ENCODE data around the gene RTN1.

The RTN1 gene

DNA sequence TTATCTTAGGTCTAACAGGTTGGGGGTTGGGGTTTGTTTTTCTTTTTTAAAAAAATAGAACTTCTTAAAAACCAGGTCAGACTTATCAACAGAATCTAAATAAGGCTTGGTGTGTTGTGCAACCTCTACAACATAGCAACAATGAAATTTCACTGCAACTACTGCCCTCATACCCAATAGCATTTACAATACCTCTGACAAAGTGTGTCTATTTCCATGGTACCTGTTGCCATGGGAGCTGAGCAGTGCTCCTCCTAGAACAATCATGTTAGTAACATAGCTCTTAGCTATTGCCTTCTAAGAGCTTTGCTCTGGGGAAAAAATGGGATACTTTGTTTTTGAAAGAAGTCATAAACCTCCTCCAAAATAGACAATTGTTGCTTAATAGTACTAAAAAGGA lies 190.7 kb downstream of the RTN1 start:
- no peak overlapping the region for H3K27ac ChIP-seq (replicated peaks; ENCODE audit: low read length)
- peak; percentile 41 for DNase-seq (ENCODE audit: low spot score)

GRCh38 chr14:59678352-59678751 lies 192.2 kb downstream of the RTN1 start:
- no peak overlapping the region for H3K23ac ChIP-seq (ENCODE audit: low read depth, low read length, poor library complexity)
- no peak overlapping the region for H2BK15ac ChIP-seq (ENCODE audit: low read length)
- DNase-seq (ENCODE audit: low spot score) = no peak
- no peak overlapping the region for H4K8ac ChIP-seq (ENCODE audit: low read depth, low read length)
- no peak overlapping the region for H3K9ac ChIP-seq (ENCODE audit: low read depth, low read length, poor library complexity)
- H3K4me1 ChIP-seq (ENCODE audit: control insufficient read depth in 2 of 2, insufficient read depth in 1 of 2, low read depth in 1 of 2, low read length in 2 of 2) = peaks cover 3 to 10% of the 10 kb centered on the region in 2 donors
- H3K36me3 ChIP-seq (replicated peaks in 1 of 2; ENCODE audit: control insufficient read depth in 2 of 2, insufficient read depth in 2 of 2, low read length in 2 of 2) = no peaks in the 10 kb centered on the region
- H2BK120ac ChIP-seq (ENCODE audit: low read depth, low read length) = no peak overlapping the region
- H3K27ac ChIP-seq (replicated peaks; ENCODE audit: low read length) = no peak overlapping the region
- H3K4ac ChIP-seq (ENCODE audit: low read length) = no peak overlapping the region
- no peak overlapping the region for H3K4me2 ChIP-seq (ENCODE audit: insufficient read depth, low read length, poor library complexity, severe bottlenecking)
- no peak overlapping the region for H2BK5ac ChIP-seq (ENCODE audit: low read length)
- no peak overlapping the region for H2AK5ac ChIP-seq (ENCODE audit: low read depth, low read length)
- no peaks in the 10 kb centered on the region for H3K27me3 ChIP-seq (ENCODE audit: control insufficient read depth in 3 of 3, insufficient read depth in 3 of 3, low read depth in 1 of 3, low read length in 3 of 3)
- no peak overlapping the region for H3K14ac ChIP-seq (ENCODE audit: low read length)
- no peak overlapping the region for H2AFZ ChIP-seq (ENCODE audit: low read length)
- H2BK12ac ChIP-seq (ENCODE audit: low read length) = no peak overlapping the region
- H4K91ac ChIP-seq (ENCODE audit: low read depth, low read length, poor library complexity) = no peak overlapping the region
- WGBS, 2 donors (ENCODE audit: extremely low coverage in 2 of 2, insufficient read length in 2 of 2, insufficient replicate concordance in 1 of 2) = no CpG with 5 or more reads among the region's 2 CpGs
- H3K9me3 ChIP-seq (replicated peaks in 1 of 2; ENCODE audit: control insufficient read depth in 2 of 2, insufficient read depth in 1 of 2, low read depth in 1 of 2, low read length in 2 of 2) = peaks cover 0 to 2% of the 10 kb centered on the region in 2 donors
- H3K4me3 ChIP-seq (ENCODE audit: low read length in 2 of 2) = no peak overlapping the region
- H3K18ac ChIP-seq (ENCODE audit: low read length) = no peak overlapping the region
- H3K79me1 ChIP-seq (ENCODE audit: low read depth, low read length) = no peaks in the 10 kb centered on the region

More for the DNA sequence above, 190.7 kb downstream of the RTN1 start:
- Histone ChIP-seq H4K8ac (ENCODE audit: low read depth, low read length) (no peak overlapping the region), H3K9me3 (replicated peaks in 1 of 2; ENCODE audit: control insufficient read depth in 2 of 2, insufficient read depth in 1 of 2, low read depth in 1 of 2, low read length in 2 of 2) (no peaks in the 10 kb centered on the region), H4K91ac (ENCODE audit: low read depth, low read length, poor library complexity) (no peak overlapping the region), H3K4ac (ENCODE audit: low read length) (no peak overlapping the region), H3K4me2 (ENCODE audit: insufficient read depth, low read length, poor library complexity, severe bottlenecking) (no peak overlapping the region), H3K36me3 (replicated peaks in 1 of 2; ENCODE audit: control insufficient read depth in 2 of 2, insufficient read depth in 2 of 2, low read length in 2 of 2) (no peaks in the 10 kb centered on the region), H2BK15ac (ENCODE audit: low read length) (no peak overlapping the region), H2AFZ (ENCODE audit: low read length) (no peak overlapping the region), H3K79me1 (ENCODE audit: low read depth, low read length) (no peaks in the 10 kb centered on the region), H2AK5ac (ENCODE audit: low read depth, low read length) (no peak overlapping the region), H2BK5ac (ENCODE audit: low read length) (no peak overlapping the region), H3K23ac (ENCODE audit: low read depth, low read length, poor library complexity) (no peak overlapping the region), H3K14ac (ENCODE audit: low read length) (no peak overlapping the region), H3K18ac (ENCODE audit: low read length) (no peak overlapping the region), H3K9ac (ENCODE audit: low read depth, low read length, poor library complexity) (no peak overlapping the region), H2BK120ac (ENCODE audit: low read depth, low read length) (no peak overlapping the region), H3K27me3 (ENCODE audit: control insufficient read depth in 3 of 3, insufficient read depth in 3 of 3, low read depth in 1 of 3, low read length in 3 of 3) (no peaks in the 10 kb centered on the region), H3K4me3 (ENCODE audit: low read length in 2 of 2) (no peak overlapping the region), H2BK12ac (ENCODE audit: low read length) (no peak overlapping the region), H3K4me1 (ENCODE audit: control insufficient read depth in 2 of 2, insufficient read depth in 1 of 2, low read depth in 1 of 2, low read length in 2 of 2) (peaks cover 3 to 10% of the 10 kb centered on the region in 2 donors)

GRCh38 chr14:59677771-59678231 lies 192.8 kb downstream of the RTN1 start:
- no peak overlapping the region for H2BK15ac ChIP-seq (ENCODE audit: low read length)
- no peak overlapping the region for H3K27ac ChIP-seq (replicated peaks; ENCODE audit: low read length)
- H4K91ac ChIP-seq (ENCODE audit: low read depth, low read length, poor library complexity) = no peak overlapping the region
- H2BK120ac ChIP-seq (ENCODE audit: low read depth, low read length) = no peak overlapping the region
- no peaks in the 10 kb centered on the region for H3K36me3 ChIP-seq (replicated peaks in 1 of 2; ENCODE audit: control insufficient read depth in 2 of 2, insufficient read depth in 2 of 2, low read length in 2 of 2)
- H2BK5ac ChIP-seq (ENCODE audit: low read length) = no peak overlapping the region
- no peak overlapping the region for H2AFZ ChIP-seq (ENCODE audit: low read length)
- peaks cover 0 to 2% of the 10 kb centered on the region in 2 donors for H3K9me3 ChIP-seq (replicated peaks in 1 of 2; ENCODE audit: control insufficient read depth in 2 of 2, insufficient read depth in 1 of 2, low read depth in 1 of 2, low read length in 2 of 2)
- no peak overlapping the region for H3K14ac ChIP-seq (ENCODE audit: low read length)
- no peak overlapping the region for H3K4ac ChIP-seq (ENCODE audit: low read length)
- no peak for DNase-seq (ENCODE audit: low spot score)
- no peak overlapping the region for H3K9ac ChIP-seq (ENCODE audit: low read depth, low read length, poor library complexity)
- no peaks in the 10 kb centered on the region for H3K79me1 ChIP-seq (ENCODE audit: low read depth, low read length)
- no peak overlapping the region for H4K8ac ChIP-seq (ENCODE audit: low read depth, low read length)
- no peak overlapping the region for H3K23ac ChIP-seq (ENCODE audit: low read depth, low read length, poor library complexity)
- no peak overlapping the region for H2BK12ac ChIP-seq (ENCODE audit: low read length)
- H3K4me2 ChIP-seq (ENCODE audit: insufficient read depth, low read length, poor library complexity, severe bottlenecking) = no peak overlapping the region
- no CpG with 5 or more reads among the region's 3 CpGs for WGBS, 2 donors (ENCODE audit: extremely low coverage in 2 of 2, insufficient read length in 2 of 2, insufficient replicate concordance in 1 of 2)
- no peak overlapping the region for H3K4me3 ChIP-seq (ENCODE audit: low read length in 2 of 2)
- no peak overlapping the region for H3K18ac ChIP-seq (ENCODE audit: low read length)
- no peaks in the 10 kb centered on the region for H3K27me3 ChIP-seq (ENCODE audit: control insufficient read depth in 3 of 3, insufficient read depth in 3 of 3, low read depth in 1 of 3, low read length in 3 of 3)
- H3K4me1 ChIP-seq (ENCODE audit: control insufficient read depth in 2 of 2, insufficient read depth in 1 of 2, low read depth in 1 of 2, low read length in 2 of 2) = peaks cover 3 to 10% of the 10 kb centered on the region in 2 donors
- H2AK5ac ChIP-seq (ENCODE audit: low read depth, low read length) = no peak overlapping the region

DNA sequence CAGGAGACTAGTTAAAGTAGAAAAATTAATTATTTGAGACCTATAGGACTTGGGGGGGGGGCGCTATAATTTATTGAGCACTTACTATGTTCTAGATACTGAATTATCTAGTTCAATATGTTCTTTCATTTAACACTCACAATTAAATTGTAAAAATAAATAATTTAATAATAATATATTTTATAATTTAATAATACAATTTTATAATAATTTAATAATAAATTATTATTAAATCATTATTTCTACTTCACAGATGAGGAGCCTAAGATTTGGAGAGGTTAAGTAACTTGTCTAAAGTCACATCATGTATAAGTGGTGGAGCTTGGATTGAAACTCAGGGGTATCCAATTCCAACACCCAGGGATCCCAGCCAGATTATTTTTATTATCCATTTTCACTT lies 195.2 kb downstream of the RTN1 start:
- Histone ChIP-seq H3K9ac (ENCODE audit: low read depth, low read length, poor library complexity) (no peak overlapping the region), H3K36me3 (replicated peaks in 1 of 2; ENCODE audit: control insufficient read depth in 2 of 2, insufficient read depth in 2 of 2, low read length in 2 of 2) (no peaks in the 10 kb centered on the region), H4K8ac (ENCODE audit: low read depth, low read length) (no peak overlapping the region), H3K4me2 (ENCODE audit: insufficient read depth, low read length, poor library complexity, severe bottlenecking) (no peak overlapping the region), H3K27me3 (ENCODE audit: control insufficient read depth in 3 of 3, insufficient read depth in 3 of 3, low read depth in 1 of 3, low read length in 3 of 3) (no peaks in the 10 kb centered on the region), H2BK15ac (ENCODE audit: low read length) (no peak overlapping the region), H3K23ac (ENCODE audit: low read depth, low read length, poor library complexity) (no peak overlapping the region), H2BK120ac (ENCODE audit: low read depth, low read length) (no peak overlapping the region), H3K4me3 (ENCODE audit: low read length in 2 of 2) (no peak overlapping the region), H3K4me1 (ENCODE audit: control insufficient read depth in 2 of 2, insufficient read depth in 1 of 2, low read depth in 1 of 2, low read length in 2 of 2) (peaks cover 5 to 9% of the 10 kb centered on the region in 2 donors), H3K18ac (ENCODE audit: low read length) (no peak overlapping the region), H2AFZ (ENCODE audit: low read length) (no peak overlapping the region), H3K79me1 (ENCODE audit: low read depth, low read length) (no peaks in the 10 kb centered on the region), H3K14ac (ENCODE audit: low read length) (no peak overlapping the region), H2BK12ac (ENCODE audit: low read length) (no peak overlapping the region), H2BK5ac (ENCODE audit: low read length) (no peak overlapping the region), H2AK5ac (ENCODE audit: low read depth, low read length) (no peak overlapping the region), H3K4ac (ENCODE audit: low read length) (no peak overlapping the region), H3K9me3 (replicated peaks in 1 of 2; ENCODE audit: control insufficient read depth in 2 of 2, insufficient read depth in 1 of 2, low read depth in 1 of 2, low read length in 2 of 2) (peaks cover 0 to 2% of the 10 kb centered on the region in 2 donors), H3K27ac (replicated peaks; ENCODE audit: low read length) (no peak overlapping the region), H4K91ac (ENCODE audit: low read depth, low read length, poor library complexity) (no peak overlapping the region)
- no CpG with 5 or more reads among the region's 1 CpG for WGBS, 2 donors (ENCODE audit: extremely low coverage in 2 of 2, insufficient read length in 2 of 2, insufficient replicate concordance in 1 of 2)
- no peak for DNase-seq (ENCODE audit: low spot score)
